Measurements from ENCODE around the gene WFIKKN1. TPM values are rescaled to one million over a fixed set of nuclear protein-coding genes. Genes with fewer than 3 reads are reported as not detected.
"Not testable (repeated sequence)": the region's sequence is repeated elsewhere in the genome, so short reads cannot be mapped to it uniquely, and the experiment has no call there.

WFIKKN1 gene
- total RNA-seq, 1 donor = 0.27 TPM

- no peak for DNase-seq (ENCODE audit: low read depth in 2 of 3, low spot score in 2 of 3)
These were observed 37.0 kb upstream of the WFIKKN1 start for GRCh38 chr16:593807-594206.

- no peak for DNase-seq (ENCODE audit: low read depth in 2 of 3, low spot score in 2 of 3)
These were observed 35.7 kb upstream of the WFIKKN1 start for GRCh38 chr16:595094-595528.

- no peak for DNase-seq (ENCODE audit: low read depth in 2 of 3, low spot score in 2 of 3)
These were observed 34.6 kb upstream of the WFIKKN1 start for GRCh38 chr16:595942-596735.

GRCh38 chr16:596736-597060 lies 34.1 kb upstream of the WFIKKN1 start:
- no peak for DNase-seq (ENCODE audit: low read depth in 2 of 3, low spot score in 2 of 3)

GRCh38 chr16:597655-598054 lies 33.1 kb upstream of the WFIKKN1 start:
- DNase-seq (ENCODE audit: low read depth in 2 of 3, low spot score in 2 of 3) = not testable (repeated sequence)

- no peak for DNase-seq (ENCODE audit: low read depth in 2 of 3, low spot score in 2 of 3)
These were observed 31.7 kb upstream of the WFIKKN1 start for GRCh38 chr16:598823-599739.

- DNase-seq (ENCODE audit: low read depth in 2 of 3, low spot score in 2 of 3) = peak in 2 of 3 donors; percentile 48 to 66
These were observed 30.0 kb upstream of the WFIKKN1 start for GRCh38 chr16:600781-601180.

- no peak for DNase-seq (ENCODE audit: low read depth in 2 of 3, low spot score in 2 of 3)
These were observed 26.9 kb upstream of the WFIKKN1 start for GRCh38 chr16:603933-604332.

GRCh38 chr16:606656-607307 lies 24.0 kb upstream of the WFIKKN1 start:
- DNase-seq (ENCODE audit: low read depth in 2 of 3, low spot score in 2 of 3) = no peak

GRCh38 chr16:608019-608418 lies 22.8 kb upstream of the WFIKKN1 start:
- no peak for DNase-seq (ENCODE audit: low read depth in 2 of 3, low spot score in 2 of 3)

GRCh38 chr16:609316-609715 lies 21.5 kb upstream of the WFIKKN1 start:
- no peak for DNase-seq (ENCODE audit: low read depth in 2 of 3, low spot score in 2 of 3)

- DNase-seq (ENCODE audit: low read depth in 2 of 3, low spot score in 2 of 3) = no peak
These were observed 20.8 kb upstream of the WFIKKN1 start for GRCh38 chr16:609984-610383.

GRCh38 chr16:610513-611381 lies 20.0 kb upstream of the WFIKKN1 start:
- DNase-seq (ENCODE audit: low read depth in 2 of 3, low spot score in 2 of 3) = peak; percentile 33 to 59 (median 37)

- DNase-seq (ENCODE audit: low read depth in 2 of 3, low spot score in 2 of 3) = no peak
These were observed 15.7 kb upstream of the WFIKKN1 start for GRCh38 chr16:615122-615521.

- DNase-seq (ENCODE audit: low read depth in 2 of 3, low spot score in 2 of 3) = no peak
These were observed 13.8 kb upstream of the WFIKKN1 start for GRCh38 chr16:616733-617586.

GRCh38 chr16:617855-618254 lies 12.9 kb upstream of the WFIKKN1 start:
- no peak for DNase-seq (ENCODE audit: low read depth in 2 of 3, low spot score in 2 of 3)

- DNase-seq (ENCODE audit: low read depth in 2 of 3, low spot score in 2 of 3) = no peak
These were observed 11.2 kb upstream of the WFIKKN1 start for GRCh38 chr16:619476-620100.

- DNase-seq (ENCODE audit: low read depth in 2 of 3, low spot score in 2 of 3) = no peak
These were observed 9.9 kb upstream of the WFIKKN1 start for GRCh38 chr16:620700-621525.

Measured in hematopoietic multipotent progenitor cell (in vitro differentiated cells).